Activated CD4-positive, alpha-beta memory T cell treated with anti-CD3 and anti-CD28 coated beads, Interleukin-2, amount 10 ng/mL, durations not matched to agents 7 days and 5 days (primary cell): ENCODE results near the gene KCNMA1. TPM values are rescaled to one million over a fixed set of nuclear protein-coding genes. Genes with fewer than 3 reads are reported as not detected.

Experiments
- CTCF ChIA-PET: fragments of 350-600 bp; sonication (Branson Sonifier 250); formaldehyde crosslinking; loops from one replicate; lab custom pipeline; 2021; ENCODE audit warnings: antibody characterized with exemption, inconsistent platforms; lab: Charles Lee
- POLR2A ChIA-PET: fragments of 350-600 bp; sonication (Branson Sonifier 250); formaldehyde crosslinking; loops from one replicate; lab custom pipeline; 2021; ENCODE audit warnings: antibody characterized with exemption; lab: Charles Lee
- DNase-seq: peaks from one replicate; pipeline ENCODE4 v3.0.0-alpha.2; 2020
- H3K27ac Mint-ChIP-seq: one replicate; pipeline ENCODE4 v1.8.0; 2021; ENCODE audit warnings: mild to moderate bottlenecking, mixed read lengths
- H3K27me3 Mint-ChIP-seq: one replicate; pipeline ENCODE4 v1.8.0; 2021; ENCODE audit warnings: mixed read lengths
- H3K36me3 Mint-ChIP-seq: one replicate; pipeline ENCODE4 v1.8.0; 2021; ENCODE audit warnings: low read depth, mixed read lengths
- H3K4me1 Mint-ChIP-seq: one replicate; pipeline ENCODE4 v1.8.0; 2021; ENCODE audit warnings: mixed read lengths
- H3K4me3 Mint-ChIP-seq: one replicate; pipeline ENCODE4 v1.8.0; 2021; ENCODE audit warnings: mild to moderate bottlenecking, mixed read lengths
- H3K9me3 Mint-ChIP-seq: one replicate; pipeline ENCODE4 v1.8.0; 2021; ENCODE audit warnings: mixed read lengths
- total RNA-seq, 2 experiments: library from RNA; stranded (reverse); gene quantifications; one replicate each; pipeline ENCODE4 v1.2.3, GENCODE V29; 2021

Gene KCNMA1
- total RNA-seq, 2 experiments from 2014 or later, result 0.25 to 0.38 TPM

DNA sequence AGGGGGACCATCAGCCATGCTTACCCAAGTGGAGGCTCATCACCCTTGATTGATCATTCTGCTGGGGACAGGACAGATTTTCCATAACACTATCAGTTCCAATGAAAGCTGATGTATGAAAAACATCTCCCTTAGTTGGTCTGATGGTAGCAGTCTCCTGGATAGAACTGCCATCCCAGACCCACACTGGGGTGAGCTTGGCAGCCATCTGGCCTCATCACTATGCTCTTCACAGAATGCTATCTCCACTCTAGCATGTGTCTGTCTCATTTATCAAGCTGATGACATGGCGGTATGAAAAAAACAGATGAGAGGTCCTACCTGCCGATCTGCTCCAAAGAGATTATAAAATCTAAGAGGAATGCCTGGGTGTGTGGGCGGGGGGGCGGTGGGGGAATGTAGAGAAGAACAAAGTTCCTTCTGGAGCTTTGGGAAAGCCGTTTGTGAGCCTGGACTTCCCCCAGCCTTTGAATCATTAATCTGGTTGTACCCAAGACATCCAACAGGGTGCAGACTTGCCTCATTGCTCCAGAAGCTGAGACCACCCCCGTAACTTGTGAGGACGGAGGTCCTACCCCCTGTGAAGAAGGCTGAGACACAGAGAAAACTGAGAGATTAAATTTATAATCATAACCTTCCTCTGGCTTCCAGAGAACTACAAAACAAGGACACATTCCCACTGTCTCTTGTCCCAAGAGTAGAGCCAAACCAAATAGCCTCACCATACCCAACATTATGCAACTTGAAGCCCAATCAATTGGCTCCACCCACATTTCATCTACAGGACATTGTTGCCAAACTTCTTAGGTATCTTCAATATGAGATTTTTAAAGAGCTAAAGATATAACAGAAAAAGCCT is 340.8 kb downstream of the KCNMA1 start:
- Mint-ChIP-seq H3K4me3 (no peak overlapping the region), H3K36me3 (no peaks in the 10 kb centered on the region), H3K27me3 (no peaks in the 10 kb centered on the region), H3K9me3 (no peaks in the 10 kb centered on the region), H3K4me1 (no peaks in the 10 kb centered on the region), H3K27ac (no peak overlapping the region)
- ChIA-PET CTCF (no interaction called here), POLR2A (no interaction called here)
- no peak for DNase-seq

DNA sequence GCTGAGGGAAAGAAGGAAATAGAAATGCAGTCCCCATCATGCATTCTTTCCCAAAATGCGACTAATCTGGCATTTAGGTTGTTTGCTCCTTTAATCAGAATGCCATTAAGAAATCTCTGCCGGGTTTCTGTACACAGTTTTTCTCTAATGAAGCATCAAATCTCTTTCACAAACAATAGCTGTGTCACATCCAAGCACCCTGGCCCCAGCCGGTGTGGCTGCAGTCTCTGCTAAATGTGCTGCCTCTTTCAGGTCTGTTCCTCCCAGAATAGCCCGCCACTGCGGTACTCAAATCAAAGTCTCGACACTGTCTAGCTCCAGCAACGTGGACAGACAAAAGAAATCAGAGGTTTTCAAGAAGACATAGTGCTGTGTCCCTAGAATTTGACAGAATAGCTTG is 343.8 kb downstream of the KCNMA1 start:
- Mint-ChIP-seq H3K4me3 (no peak overlapping the region), H3K27ac (no peak overlapping the region), H3K9me3 (no peaks in the 10 kb centered on the region), H3K36me3 (no peaks in the 10 kb centered on the region), H3K27me3 (no peaks in the 10 kb centered on the region), H3K4me1 (no peaks in the 10 kb centered on the region)
- POLR2A ChIA-PET, result no interaction called here
- DNase-seq, result no peak
- CTCF ChIA-PET, result no interaction called here

DNA sequence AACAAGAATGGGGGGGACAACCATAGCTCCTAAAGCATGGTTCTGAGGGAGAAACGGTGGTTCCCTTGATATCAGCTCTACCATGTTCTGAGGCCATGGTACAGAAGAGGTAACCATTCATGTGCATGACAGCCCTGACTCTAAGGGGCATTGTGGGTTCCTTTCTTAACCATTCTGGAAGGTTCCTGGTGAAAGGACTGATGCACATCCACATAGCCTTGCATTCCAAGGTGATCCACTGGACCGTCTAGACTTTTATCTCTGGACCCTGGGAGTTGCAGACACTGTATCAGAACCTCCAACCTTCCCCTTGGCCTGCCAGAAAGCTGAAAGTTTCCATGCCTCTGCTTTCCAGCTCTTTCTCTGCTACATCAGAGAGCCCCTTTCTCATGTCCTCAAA is 344.3 kb downstream of the KCNMA1 start:
- ChIA-PET CTCF (no interaction called here), POLR2A (no interaction called here)
- no peak overlapping the region for H3K4me3 Mint-ChIP-seq
- no peaks in the 10 kb centered on the region for H3K27me3 Mint-ChIP-seq
- no peak overlapping the region for H3K27ac Mint-ChIP-seq
- no peaks in the 10 kb centered on the region for H3K4me1 Mint-ChIP-seq
- no peak for DNase-seq
- no peaks in the 10 kb centered on the region for H3K9me3 Mint-ChIP-seq
- H3K36me3 Mint-ChIP-seq, result no peaks in the 10 kb centered on the region

DNA sequence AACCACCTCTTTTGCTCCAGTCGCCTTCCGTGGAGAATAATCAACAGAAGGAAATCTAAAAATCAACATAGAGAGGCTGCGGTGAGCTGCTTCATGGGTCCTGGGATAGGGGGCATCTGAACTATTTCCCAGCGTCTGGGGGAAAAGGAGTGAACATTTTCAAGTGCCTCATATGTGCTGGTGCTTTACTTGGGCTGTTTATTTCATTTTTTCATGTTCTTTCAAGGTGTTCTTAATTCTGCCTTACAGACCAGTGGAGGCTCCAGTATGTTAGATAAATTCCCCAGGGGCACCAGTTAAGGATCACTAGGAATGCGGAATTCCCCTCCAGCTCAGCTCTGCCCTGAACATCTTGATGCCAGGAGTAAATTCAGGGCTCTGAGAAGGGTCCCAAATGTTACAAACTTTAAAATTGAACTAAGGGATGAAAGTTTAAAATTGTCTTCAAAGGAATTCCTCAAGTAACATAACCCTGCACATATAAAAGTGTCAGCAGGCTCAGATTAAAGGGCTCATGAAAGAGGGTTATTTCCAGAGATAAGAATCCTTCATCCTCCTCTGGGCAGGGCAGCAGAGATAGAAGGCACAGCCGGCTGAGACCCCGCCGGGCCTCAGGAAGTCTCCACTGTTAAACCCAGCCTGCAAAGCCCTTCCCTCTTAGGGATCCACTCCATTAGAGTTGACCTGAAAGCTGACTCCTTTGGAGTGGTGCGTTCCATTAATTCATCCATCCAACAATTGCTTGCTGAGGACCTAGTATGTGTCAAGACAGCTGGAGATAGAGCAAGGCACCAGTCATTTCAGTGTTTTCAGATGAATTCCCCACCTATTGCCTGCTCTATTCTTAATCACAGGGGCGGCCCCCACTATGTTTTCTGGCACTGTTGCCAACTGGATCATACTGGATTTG is 345.8 kb downstream of the KCNMA1 start:
- H3K27ac Mint-ChIP-seq, result no peak overlapping the region
- no peak for DNase-seq
- no peaks in the 10 kb centered on the region for H3K9me3 Mint-ChIP-seq
- ChIA-PET POLR2A (no interaction called here), CTCF (no interaction called here)
- H3K4me3 Mint-ChIP-seq, result no peak overlapping the region
- H3K27me3 Mint-ChIP-seq, result no peaks in the 10 kb centered on the region
- H3K36me3 Mint-ChIP-seq, result no peaks in the 10 kb centered on the region
- H3K4me1 Mint-ChIP-seq, result no peaks in the 10 kb centered on the region

DNA sequence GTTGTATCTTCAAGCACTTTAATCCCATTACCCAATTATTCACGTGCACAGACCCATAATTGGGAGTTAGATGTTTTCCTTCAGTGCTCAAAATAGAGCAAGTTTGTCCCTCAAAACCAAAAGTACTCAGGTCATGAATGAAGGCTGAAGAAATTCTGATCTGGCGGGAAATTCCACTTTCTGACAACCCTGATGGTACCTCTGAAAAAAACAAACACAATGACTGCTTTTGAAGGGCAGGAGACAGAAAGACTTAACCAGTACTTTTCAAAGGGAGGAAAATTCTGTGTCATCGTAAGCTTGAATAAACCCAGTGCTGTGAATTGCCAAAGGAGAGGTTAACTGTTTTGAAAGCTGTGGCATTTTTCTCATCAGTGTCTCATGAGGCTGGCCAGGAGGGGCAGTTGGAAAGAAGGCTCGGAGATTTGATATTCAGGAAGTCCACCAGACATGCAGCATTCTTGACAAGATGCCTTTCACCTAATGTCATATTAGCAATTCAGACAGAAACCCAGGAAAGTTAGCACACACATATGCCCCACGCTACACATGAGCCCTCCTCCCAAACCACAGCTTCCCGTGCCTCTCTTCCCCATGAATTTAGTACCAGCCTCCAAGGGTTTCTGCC is 347.0 kb downstream of the KCNMA1 start:
- H3K27ac Mint-ChIP-seq, result no peak overlapping the region
- H3K36me3 Mint-ChIP-seq, result no peaks in the 10 kb centered on the region
- H3K9me3 Mint-ChIP-seq, result no peaks in the 10 kb centered on the region
- POLR2A ChIA-PET, result no interaction called here
- no peak overlapping the region for H3K4me3 Mint-ChIP-seq
- no peaks in the 10 kb centered on the region for H3K4me1 Mint-ChIP-seq
- no peaks in the 10 kb centered on the region for H3K27me3 Mint-ChIP-seq
- DNase-seq, result no peak
- CTCF ChIA-PET, result no interaction called here

DNA sequence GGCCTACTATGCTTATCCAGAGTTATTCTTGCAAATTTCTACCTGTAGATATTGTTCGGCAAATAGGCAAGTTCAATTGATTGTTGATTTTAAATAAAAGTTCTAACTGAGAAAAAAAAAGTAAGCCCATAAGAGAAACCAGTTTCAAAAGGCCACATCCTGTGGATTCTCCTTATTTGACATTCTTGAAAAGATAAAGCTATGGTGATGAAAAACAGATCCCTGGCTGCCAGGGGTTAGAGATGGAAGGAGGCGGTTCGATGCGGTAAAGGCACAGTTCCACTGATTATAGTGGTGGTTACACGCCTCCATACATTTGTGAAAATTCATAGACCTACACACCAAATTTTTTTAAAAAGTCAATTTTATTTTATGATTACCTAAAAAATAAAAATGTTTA is 347.8 kb downstream of the KCNMA1 start:
- POLR2A ChIA-PET, result no interaction called here
- CTCF ChIA-PET, result no interaction called here
- Mint-ChIP-seq H3K27me3 (no peaks in the 10 kb centered on the region), H3K27ac (no peak overlapping the region), H3K4me3 (no peak overlapping the region), H3K36me3 (no peaks in the 10 kb centered on the region), H3K9me3 (no peaks in the 10 kb centered on the region), H3K4me1 (no peaks in the 10 kb centered on the region)
- DNase-seq, result no peak

DNA sequence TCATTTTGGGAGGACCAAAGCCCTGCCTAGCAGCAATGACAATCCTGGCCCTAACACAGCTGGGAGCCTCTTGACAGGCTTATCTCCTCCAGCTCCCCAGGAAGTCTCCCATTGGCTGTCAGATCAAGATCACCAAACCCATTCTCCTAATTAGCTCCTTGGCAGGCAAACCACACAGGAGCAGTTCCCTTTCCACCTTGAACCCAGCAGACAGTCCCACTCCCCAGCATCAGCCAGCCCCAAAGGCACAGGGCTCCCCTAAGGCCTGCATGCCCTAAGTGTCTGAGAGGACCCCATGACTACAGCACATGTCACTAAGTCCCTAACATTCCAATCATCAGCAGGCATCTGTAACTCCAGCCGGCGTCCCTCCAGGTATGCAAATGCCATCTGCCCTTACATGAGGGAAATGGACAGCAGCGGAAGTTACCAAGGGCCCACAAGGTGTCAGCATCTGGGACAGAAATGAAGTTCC is 348.5 kb downstream of the KCNMA1 start:
- no peak for DNase-seq
- POLR2A ChIA-PET, result no interaction called here
- H3K4me1 Mint-ChIP-seq, result no peaks in the 10 kb centered on the region
- no peaks in the 10 kb centered on the region for H3K9me3 Mint-ChIP-seq
- H3K36me3 Mint-ChIP-seq, result no peaks in the 10 kb centered on the region
- CTCF ChIA-PET, result no interaction called here
- H3K27me3 Mint-ChIP-seq, result no peaks in the 10 kb centered on the region
- no peak overlapping the region for H3K4me3 Mint-ChIP-seq
- no peak overlapping the region for H3K27ac Mint-ChIP-seq

DNA sequence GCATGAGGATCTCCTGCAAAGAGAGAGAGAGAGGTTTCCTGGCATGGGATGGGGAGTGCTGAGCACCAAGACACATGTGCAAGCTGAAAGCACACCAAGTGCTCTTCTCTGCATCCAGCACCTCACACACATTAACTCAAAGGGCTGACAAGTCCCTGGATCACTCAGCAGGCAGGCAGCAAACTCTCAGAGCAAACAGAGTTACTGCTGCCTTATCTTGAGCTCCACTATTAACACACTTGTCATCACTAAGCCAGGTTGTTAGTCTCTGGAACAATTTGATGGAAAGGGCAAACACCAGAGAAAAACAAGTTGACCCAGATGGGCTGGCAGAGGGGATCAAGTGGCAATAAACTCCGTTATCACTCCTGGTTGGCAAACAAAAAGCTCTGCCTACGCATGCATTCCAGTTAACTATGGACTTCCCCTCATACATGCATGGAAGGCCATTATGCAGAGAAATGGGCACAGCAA is 349.9 kb downstream of the KCNMA1 start:
- Mint-ChIP-seq H3K9me3 (no peaks in the 10 kb centered on the region), H3K4me3 (no peak overlapping the region), H3K27me3 (no peaks in the 10 kb centered on the region), H3K27ac (no peak overlapping the region), H3K36me3 (no peaks in the 10 kb centered on the region), H3K4me1 (no peaks in the 10 kb centered on the region)
- ChIA-PET POLR2A (no interaction called here), CTCF (no interaction called here)
- no peak for DNase-seq

DNA sequence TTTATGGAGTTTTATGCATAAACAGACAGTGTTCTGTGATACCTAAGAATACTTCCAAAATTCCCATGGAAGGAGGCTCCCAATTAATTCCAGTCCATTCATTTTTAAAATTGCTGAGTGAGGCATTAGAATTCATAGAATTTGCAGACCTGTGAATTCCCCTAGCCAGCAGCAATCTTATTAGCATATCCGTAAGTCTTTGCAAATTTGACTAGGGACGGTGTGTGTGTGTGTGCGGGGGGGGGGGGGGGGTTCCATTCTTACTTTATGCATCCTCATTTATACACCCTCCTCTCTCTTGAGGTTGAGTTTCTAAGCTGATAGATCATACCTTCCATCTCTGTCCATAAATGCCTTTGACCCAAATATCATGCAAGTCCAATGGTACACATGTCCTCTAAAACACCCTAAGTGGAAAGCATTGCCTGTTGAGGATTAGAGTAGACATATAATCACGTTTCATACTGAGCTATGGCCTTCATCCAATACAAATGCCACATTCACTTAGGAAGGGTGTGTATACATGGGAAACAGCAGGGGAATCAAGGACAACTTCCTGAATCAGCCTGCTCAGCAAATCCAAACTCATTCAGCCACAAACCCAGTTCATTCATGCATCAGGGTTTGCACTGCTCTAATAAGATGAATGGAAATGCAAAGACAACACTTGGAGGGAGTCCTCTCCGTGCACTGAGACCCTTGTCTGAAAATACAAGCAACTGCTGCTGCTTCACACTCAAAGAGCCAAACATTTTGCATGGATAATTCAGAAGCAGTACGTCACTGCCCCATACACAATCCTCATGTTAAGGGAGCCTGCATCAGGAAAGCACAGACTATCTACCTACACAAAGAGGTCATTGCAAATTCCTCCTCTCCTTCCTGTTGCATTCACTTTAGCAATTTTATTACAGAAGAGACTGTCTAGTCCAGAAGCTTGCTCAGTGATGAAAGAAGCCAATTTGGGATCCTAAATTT is 350.8 kb downstream of the KCNMA1 start:
- ChIA-PET CTCF (no interaction called here), POLR2A (no interaction called here)
- Mint-ChIP-seq H3K27ac (no peak overlapping the region), H3K4me1 (no peaks in the 10 kb centered on the region), H3K36me3 (no peaks in the 10 kb centered on the region), H3K9me3 (no peaks in the 10 kb centered on the region), H3K27me3 (no peaks in the 10 kb centered on the region), H3K4me3 (no peak overlapping the region)
- no peak for DNase-seq

DNA sequence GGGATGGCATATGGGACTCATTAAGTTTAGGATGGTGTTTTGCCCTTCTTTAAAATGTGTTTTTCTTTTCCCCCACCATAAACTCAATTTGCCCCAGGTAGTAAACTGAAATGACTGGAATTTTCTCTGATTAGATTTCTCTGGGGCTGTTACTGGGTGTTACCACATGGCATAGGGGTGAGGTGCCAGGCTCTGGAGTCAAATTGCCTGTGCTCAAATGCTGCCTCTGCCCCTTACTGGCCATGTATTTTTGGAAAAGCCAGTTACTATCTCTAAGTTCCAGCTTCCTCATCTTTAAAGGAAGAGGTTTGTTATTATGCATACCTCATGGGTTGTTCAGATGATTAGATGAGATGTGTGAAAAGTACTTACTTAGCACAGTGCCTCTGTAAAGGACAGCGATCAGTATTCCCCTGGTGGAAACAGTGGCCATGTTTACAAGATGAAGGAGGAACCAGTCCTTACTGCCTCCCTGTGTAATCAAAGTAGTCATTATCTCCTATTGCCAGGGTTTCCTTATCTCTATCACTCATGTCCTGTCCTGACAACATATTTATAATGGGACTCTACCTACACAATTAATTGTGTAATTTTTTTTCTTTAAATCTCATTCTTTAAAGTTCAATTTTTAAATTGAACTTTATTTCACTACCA is 352.0 kb downstream of the KCNMA1 start:
- H3K4me1 Mint-ChIP-seq, result no peaks in the 10 kb centered on the region
- no peak overlapping the region for H3K27ac Mint-ChIP-seq
- no peaks in the 10 kb centered on the region for H3K9me3 Mint-ChIP-seq
- ChIA-PET CTCF (no interaction called here), POLR2A (no interaction called here)
- no peaks in the 10 kb centered on the region for H3K36me3 Mint-ChIP-seq
- H3K27me3 Mint-ChIP-seq, result no peaks in the 10 kb centered on the region
- DNase-seq, result no peak
- H3K4me3 Mint-ChIP-seq, result no peak overlapping the region

DNA sequence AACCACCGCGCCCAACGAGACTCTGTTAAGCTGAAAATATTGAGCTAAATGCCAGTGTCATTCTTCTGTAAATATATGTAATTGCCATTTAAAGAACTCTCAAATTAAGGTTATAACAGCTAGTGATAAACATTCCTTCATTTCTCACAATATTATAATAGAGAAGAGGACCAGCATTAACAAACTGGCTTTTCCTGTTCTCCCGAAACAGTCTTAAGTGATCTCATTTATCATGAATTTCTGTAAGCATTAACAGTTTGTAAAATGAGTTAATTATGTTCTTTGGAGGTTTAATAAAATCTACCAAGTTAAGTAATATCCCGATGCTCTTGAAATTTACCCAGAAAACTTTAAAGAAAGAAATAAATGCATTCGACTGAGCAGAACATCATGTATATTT is 352.8 kb downstream of the KCNMA1 start:
- ChIA-PET CTCF (no interaction called here), POLR2A (no interaction called here)
- H3K4me3 Mint-ChIP-seq, result no peak overlapping the region
- no peak overlapping the region for H3K27ac Mint-ChIP-seq
- no peaks in the 10 kb centered on the region for H3K4me1 Mint-ChIP-seq
- no peak for DNase-seq
- H3K36me3 Mint-ChIP-seq, result no peaks in the 10 kb centered on the region
- no peaks in the 10 kb centered on the region for H3K27me3 Mint-ChIP-seq
- H3K9me3 Mint-ChIP-seq, result no peaks in the 10 kb centered on the region

DNA sequence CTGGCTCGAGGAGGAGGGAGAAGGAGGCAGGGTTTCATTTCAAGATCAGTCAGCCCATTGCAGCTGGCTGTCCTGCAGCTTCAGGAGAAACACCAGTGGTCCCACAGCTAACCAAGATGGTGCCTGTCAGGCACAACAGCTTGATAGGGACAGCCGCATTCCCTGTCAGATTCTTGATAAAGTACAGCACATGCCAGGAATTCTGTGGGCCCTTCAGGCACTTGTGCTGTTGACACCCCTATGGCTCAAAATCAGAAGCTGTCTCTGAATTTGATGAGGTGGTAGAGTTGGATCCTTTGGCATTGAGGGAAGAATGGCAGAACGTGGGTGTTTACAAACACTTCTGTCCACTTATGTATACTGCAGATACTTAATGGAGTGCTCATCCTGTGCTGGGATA is 354.3 kb downstream of the KCNMA1 start:
- no peaks in the 10 kb centered on the region for H3K27me3 Mint-ChIP-seq
- ChIA-PET CTCF (no interaction called here), POLR2A (no interaction called here)
- H3K36me3 Mint-ChIP-seq, result no peaks in the 10 kb centered on the region
- no peak for DNase-seq
- H3K4me1 Mint-ChIP-seq, result no peaks in the 10 kb centered on the region
- H3K4me3 Mint-ChIP-seq, result no peak overlapping the region
- H3K9me3 Mint-ChIP-seq, result no peaks in the 10 kb centered on the region
- H3K27ac Mint-ChIP-seq, result no peak overlapping the region
